PFSK-1 (cell line): ENCODE data around the gene ARFGAP1.

Experiments
- FOXP2 ChIP-seq: optimal IDR thresholded peaks from 2 replicates; pipeline ENCODE3; 2011; ENCODE audit warnings: borderline replicate concordance, control low read depth, inconsistent platforms; ENCODE audit not compliant: insufficient read depth; ENCODE audit errors: extremely low read length, extremely low read depth
- POLR2AphosphoS5 ChIP-seq: IDR thresholded peaks from 2 replicates; pipeline ENCODE4 v1.6.1; 2012; ENCODE audit warnings: low read depth, mild to moderate bottlenecking, control low read depth, low read length, moderate library complexity
- REST ChIP-seq, 2 experiments: IDR thresholded peaks; 2 replicates each; pipeline versions ENCODE4 v1.6.1 to v1.8.0; 2011 to 2012; ENCODE audit warnings: low read depth in 2 of 2, low read length in 2 of 2, control low read depth in 1 of 2, inconsistent platforms in 1 of 2, mild to moderate bottlenecking in 1 of 2, moderate library complexity in 1 of 2; ENCODE audit not compliant: insufficient read depth in 1 of 2
- SIN3A ChIP-seq: IDR thresholded peaks from 2 replicates; pipeline ENCODE4 v1.6.1; 2012; ENCODE audit warnings: mild to moderate bottlenecking, low read length, moderate library complexity, borderline replicate concordance; ENCODE audit not compliant: insufficient read depth
- TAF1 ChIP-seq: IDR thresholded peaks from 2 replicates; pipeline ENCODE4 v1.6.1; 2012; ENCODE audit warnings: low read length, control low read depth, borderline replicate concordance; ENCODE audit not compliant: insufficient read depth

The ARFGAP1 gene

DNA sequence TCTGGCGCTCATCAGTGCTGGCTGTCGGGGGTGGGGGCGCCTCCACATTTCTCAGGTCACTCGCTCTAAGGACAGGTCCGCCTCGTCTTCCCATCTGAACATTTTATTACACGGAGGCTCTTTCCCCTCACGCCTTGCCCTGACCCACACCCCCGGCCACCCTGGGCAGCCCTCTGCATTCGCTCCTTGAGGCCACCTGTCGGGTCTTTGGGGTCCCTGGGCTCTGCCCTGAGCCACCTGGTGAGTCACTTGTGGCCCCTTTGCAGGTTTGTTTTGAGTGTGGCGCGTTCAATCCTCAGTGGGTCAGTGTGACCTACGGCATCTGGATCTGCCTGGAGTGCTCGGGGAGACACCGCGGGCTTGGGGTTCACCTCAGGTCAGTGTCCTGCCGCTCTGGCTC, 3.2 kb downstream of the ARFGAP1 start:
- TF ChIP-seq SIN3A (no peak), REST (IDR thresholded peaks at IDR 0.05; ENCODE audit: insufficient read depth in 1 of 2, low read depth in 2 of 2, low read length in 2 of 2) (no peak), TAF1 (no peak), FOXP2 (no peak), POLR2AphosphoS5 (no peak)

DNA sequence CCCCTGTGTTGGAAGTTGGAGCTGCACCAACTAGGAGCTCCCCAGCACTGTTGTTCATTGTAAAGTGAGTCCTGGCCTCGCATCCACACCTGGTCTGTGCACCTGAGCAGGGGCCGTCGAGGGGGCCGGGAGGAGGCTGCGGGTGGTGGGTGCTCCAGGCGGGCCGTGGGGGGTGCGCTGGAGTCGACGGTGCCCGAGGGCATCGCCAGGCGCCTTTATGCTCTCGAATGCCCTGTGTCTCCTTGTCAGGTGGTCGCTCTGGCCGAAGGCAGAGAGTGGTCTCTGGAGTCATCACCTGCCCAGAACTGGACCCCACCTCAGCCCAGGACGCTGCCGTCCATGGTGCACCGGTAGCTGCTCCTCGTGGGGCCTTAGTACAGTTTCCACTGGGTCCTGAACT, 4.3 kb downstream of the ARFGAP1 start:
- no peak for TF ChIP-seq POLR2AphosphoS5
- no peak for TF ChIP-seq FOXP2
- TF ChIP-seq REST (IDR thresholded peaks at IDR 0.05; ENCODE audit: insufficient read depth in 1 of 2, low read depth in 2 of 2, low read length in 2 of 2) = no peak
- no peak for TF ChIP-seq SIN3A
- no peak for TF ChIP-seq TAF1

- TF ChIP-seq REST (IDR thresholded peaks at IDR 0.05; ENCODE audit: insufficient read depth in 1 of 2, low read depth in 2 of 2, low read length in 2 of 2) (no peak), POLR2AphosphoS5 (no peak), TAF1 (no peak), FOXP2 (no peak), SIN3A (no peak)
These were observed 5.1 kb downstream of the ARFGAP1 start for GRCh38 chr20:63277466-63278272.

- no peak for TF ChIP-seq FOXP2
- no peak for TF ChIP-seq SIN3A
- no peak for TF ChIP-seq POLR2AphosphoS5
- TF ChIP-seq TAF1 = no peak
- TF ChIP-seq REST (IDR thresholded peaks at IDR 0.05; ENCODE audit: insufficient read depth in 1 of 2, low read depth in 2 of 2, low read length in 2 of 2) = no peak
These were observed 6.0 kb downstream of the ARFGAP1 start for GRCh38 chr20:63278661-63279060.
